ENCODE data around the gene COMMD10. TPM values are rescaled to one million over a fixed set of nuclear protein-coding genes. Genes with fewer than 3 reads are reported as not detected.

The COMMD10 gene
- total RNA-seq, 1 donor from 2014 or later = 30.3 TPM

- no peak for DNase-seq (ENCODE audit: low read depth)
- Histone ChIP-seq H3K27me3 (ENCODE audit: control insufficient read depth, insufficient read depth, low read length) (no peaks in the 10 kb centered on the region), H3K4me3 (ENCODE audit: low read depth, low read length) (no peak overlapping the region), H3K36me3 (ENCODE audit: control insufficient read depth, insufficient read depth, low read length) (no peaks in the 10 kb centered on the region)
- TF ChIP-seq, protein P1, sequence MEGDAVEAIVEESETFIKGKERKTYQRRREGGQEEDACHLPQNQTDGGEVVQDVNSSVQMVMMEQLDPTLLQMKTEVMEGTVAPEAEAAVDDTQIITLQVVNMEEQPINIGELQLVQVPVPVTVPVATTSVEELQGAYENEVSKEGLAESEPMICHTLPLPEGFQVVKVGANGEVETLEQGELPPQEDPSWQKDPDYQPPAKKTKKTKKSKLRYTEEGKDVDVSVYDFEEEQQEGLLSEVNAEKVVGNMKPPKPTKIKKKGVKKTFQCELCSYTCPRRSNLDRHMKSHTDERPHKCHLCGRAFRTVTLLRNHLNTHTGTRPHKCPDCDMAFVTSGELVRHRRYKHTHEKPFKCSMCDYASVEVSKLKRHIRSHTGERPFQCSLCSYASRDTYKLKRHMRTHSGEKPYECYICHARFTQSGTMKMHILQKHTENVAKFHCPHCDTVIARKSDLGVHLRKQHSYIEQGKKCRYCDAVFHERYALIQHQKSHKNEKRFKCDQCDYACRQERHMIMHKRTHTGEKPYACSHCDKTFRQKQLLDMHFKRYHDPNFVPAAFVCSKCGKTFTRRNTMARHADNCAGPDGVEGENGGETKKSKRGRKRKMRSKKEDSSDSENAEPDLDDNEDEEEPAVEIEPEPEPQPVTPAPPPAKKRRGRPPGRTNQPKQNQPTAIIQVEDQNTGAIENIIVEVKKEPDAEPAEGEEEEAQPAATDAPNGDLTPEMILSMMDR (IDR thresholded peaks at IDR 0.05; ENCODE audit: insufficient read depth, low read length, severe bottlenecking) = no peak
- no peak for FAIRE-seq
Measured at GRCh38 chr5:116291271-116291670, 206.4 kb downstream of the COMMD10 start.

DNA sequence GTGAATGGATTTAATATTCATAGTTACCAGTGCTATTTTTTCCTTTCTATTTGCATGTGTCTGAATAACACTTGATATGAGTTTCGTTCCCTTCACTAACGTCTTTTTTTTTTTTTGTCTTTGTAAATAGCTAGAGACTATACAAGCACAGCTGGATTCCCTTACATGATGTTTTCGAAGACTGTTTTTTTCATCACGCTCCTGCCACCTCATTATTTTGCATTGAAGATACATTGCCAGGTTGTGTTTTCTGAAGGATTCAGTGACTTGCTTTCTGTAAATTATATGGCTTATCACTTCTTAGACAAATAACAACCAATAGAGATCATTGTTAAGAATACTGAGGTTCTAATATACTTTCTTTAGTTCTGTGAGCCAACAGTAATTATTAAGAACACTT lies 207.5 kb downstream of the COMMD10 start:
- H3K27me3 ChIP-seq (ENCODE audit: control insufficient read depth, insufficient read depth, low read length) = no peaks in the 10 kb centered on the region
- H3K4me3 ChIP-seq (ENCODE audit: low read depth, low read length) = no peak overlapping the region
- FAIRE-seq = no peak
- TF ChIP-seq, protein P1 (IDR thresholded peaks at IDR 0.05; ENCODE audit: insufficient read depth, low read length, severe bottlenecking) = no peak
- H3K36me3 ChIP-seq (ENCODE audit: control insufficient read depth, insufficient read depth, low read length) = no peaks in the 10 kb centered on the region
- DNase-seq (ENCODE audit: low read depth) = no peak

DNA sequence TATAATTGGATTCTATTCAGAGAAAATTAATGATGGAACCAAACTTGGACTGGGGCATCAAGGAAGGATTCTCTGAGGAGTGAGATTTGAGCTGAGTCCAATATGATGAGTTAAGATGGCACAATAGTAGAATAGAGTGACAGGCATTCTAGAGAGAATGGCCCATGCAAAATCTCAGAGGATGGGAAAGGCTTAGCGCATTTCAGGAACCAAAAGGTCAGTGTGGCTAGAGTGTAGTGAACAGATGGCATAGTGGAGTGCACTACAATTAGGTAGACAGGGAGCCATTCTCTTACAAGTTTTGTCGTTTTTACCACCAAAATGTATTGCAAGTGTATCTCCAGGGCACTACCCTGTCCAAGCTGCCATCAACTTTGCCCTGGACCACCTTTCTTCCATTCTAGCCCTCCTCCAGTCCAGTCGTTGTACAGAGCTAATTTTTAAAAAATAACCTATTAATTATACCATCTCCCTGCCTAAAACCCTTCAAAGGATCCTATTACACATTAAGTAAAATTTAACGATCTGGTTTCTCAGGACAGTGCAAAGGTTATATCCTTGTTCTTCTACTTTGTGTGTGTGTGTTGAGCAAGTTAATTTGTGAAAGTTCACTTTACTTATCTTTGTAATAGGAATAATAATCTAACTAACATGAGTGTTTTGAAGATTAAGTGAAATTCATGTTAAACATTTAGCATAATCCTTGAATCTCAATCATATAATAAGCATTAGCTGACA lies 211.7 kb downstream of the COMMD10 start:
- no peak overlapping the region for H3K4me3 ChIP-seq (ENCODE audit: low read depth, low read length)
- H3K36me3 ChIP-seq (ENCODE audit: control insufficient read depth, insufficient read depth, low read length) = no peaks in the 10 kb centered on the region
- FAIRE-seq (no peak), DNase-seq (ENCODE audit: low read depth) (no peak)
- TF ChIP-seq, protein P1 (IDR thresholded peaks at IDR 0.05; ENCODE audit: insufficient read depth, low read length, severe bottlenecking) = no peak
- H3K27me3 ChIP-seq (ENCODE audit: control insufficient read depth, insufficient read depth, low read length) = no peaks in the 10 kb centered on the region

DNA sequence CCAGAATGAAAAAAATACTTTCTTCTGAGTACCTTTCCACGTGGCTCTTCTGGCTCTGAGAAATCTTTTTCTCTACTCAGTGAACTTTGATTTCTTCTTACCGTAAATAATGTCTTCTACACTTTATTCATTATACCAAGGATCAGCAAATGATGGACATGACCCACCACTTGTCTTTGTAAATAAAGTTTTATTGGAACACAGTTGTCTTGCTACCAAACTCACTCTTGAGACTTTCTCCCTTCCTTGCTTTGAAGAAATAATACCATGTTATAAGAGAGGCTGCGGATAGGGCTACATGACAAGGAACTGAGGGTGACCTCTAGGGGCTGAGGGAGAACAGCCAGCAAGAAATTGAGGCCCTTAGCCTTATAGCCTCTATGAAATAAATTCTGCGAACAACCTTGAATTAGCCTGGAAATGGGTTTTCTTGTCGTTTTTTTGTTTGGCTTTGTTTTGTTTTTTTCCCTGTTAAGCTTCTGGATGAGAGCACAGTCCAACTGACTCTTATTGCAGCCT lies 212.5 kb downstream of the COMMD10 start:
- DNase-seq (ENCODE audit: low read depth) = no peak
- TF ChIP-seq, protein P1 (IDR thresholded peaks at IDR 0.05; ENCODE audit: insufficient read depth, low read length, severe bottlenecking) = no peak
- Histone ChIP-seq H3K36me3 (ENCODE audit: control insufficient read depth, insufficient read depth, low read length) (no peaks in the 10 kb centered on the region), H3K4me3 (ENCODE audit: low read depth, low read length) (no peak overlapping the region), H3K27me3 (ENCODE audit: control insufficient read depth, insufficient read depth, low read length) (no peaks in the 10 kb centered on the region)
- FAIRE-seq = no peak

DNA sequence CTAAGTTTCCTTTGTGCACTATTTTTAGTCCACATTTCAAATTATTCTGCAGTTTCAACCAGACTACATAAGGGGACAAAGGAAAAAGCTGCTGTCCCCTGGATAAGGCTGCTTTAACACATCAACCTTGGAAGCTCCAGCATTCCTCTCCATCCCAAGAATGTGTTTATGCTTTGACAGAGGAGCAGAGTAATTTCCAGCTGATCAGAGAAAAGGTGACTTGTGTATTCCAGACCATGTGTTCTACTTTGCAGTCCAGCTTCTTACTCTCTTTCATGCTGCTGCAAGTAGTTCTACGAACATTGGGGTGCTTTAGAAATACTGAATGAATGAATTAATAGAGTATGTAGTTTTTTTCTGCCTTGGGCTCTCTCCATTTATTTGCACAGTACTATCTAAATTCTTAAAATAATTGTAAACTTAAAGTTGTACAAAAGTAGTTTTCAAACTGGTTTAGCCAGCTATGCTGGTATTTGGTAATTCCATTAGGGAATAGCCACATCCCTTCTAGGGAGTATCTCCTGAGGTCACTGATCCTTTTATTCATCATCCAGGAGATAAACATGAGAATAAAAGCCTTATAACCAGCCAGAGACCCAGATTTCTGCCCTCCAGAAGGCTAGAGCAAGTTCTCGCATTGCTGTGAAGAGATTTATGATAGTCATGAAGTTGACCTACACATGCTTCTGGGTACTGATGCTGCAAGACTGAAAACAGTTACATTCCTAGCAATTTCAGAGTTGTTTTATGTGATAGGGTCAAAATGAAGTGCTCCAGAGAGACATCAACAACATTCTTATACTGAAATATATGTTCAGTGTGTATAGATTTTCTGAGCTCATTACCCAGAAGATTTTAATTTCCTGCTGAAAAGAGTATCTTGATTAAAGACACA lies 215.2 kb downstream of the COMMD10 start:
- FAIRE-seq (no peak), DNase-seq (ENCODE audit: low read depth) (no peak)
- TF ChIP-seq, protein P1 (IDR thresholded peaks at IDR 0.05; ENCODE audit: insufficient read depth, low read length, severe bottlenecking) = no peak
- Histone ChIP-seq H3K27me3 (ENCODE audit: control insufficient read depth, insufficient read depth, low read length) (no peaks in the 10 kb centered on the region), H3K4me3 (ENCODE audit: low read depth, low read length) (no peak overlapping the region), H3K36me3 (ENCODE audit: control insufficient read depth, insufficient read depth, low read length) (no peaks in the 10 kb centered on the region)
